ENCODE data around the gene ACTN1.

DNA sequence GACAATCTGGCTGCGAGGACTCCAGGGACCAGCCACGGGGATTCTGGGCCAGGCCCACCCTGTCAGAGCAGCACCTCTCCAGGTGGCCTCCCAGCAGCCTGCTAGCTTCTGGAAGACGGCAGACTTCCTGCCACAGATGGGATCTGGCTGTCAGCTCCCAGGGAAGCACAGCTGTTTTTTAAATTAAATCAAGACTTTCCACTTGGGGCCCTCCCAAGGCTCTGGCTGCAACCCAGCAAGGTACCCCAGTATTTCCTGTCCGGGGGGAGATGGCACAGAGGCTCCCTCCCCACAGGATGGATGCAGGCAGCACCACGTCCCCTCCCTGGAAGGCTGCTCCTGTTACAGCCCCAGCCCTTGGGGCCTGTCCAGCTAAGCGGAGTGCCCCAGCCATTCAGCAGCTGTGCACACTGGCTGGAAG, 56.9 kb downstream of the ACTN1 start:
- TF ChIP-seq CTCF (conservative IDR thresholded peaks at IDR 0.05; ENCODE audit: low read depth in 2 of 2) (no peak), POLR2AphosphoS5 (IDR thresholded peaks at IDR 0.05; ENCODE audit: low read depth) (no peak), JUNB (IDR thresholded peaks at IDR 0.05; ENCODE audit: unreplicated experiment) (no peak), EZH2 (IDR thresholded peaks at IDR 0.05; ENCODE audit: low read depth, unreplicated experiment) (no peak), ZNF331 (CRISPR knock-in tag; IDR thresholded peaks at IDR 0.05; ENCODE audit: low read depth) (no peak), EZH2phosphoT487 (IDR thresholded peaks at IDR 0.05; ENCODE audit: unreplicated experiment) (no peak), ZNF114 (CRISPR knock-in tag; IDR thresholded peaks at IDR 0.05) (no peak), CREB1 (CRISPR knock-in tag; IDR thresholded peaks at IDR 0.05; ENCODE audit: low read depth) (no peak)
- TF ChIP-seq, protein P1, sequence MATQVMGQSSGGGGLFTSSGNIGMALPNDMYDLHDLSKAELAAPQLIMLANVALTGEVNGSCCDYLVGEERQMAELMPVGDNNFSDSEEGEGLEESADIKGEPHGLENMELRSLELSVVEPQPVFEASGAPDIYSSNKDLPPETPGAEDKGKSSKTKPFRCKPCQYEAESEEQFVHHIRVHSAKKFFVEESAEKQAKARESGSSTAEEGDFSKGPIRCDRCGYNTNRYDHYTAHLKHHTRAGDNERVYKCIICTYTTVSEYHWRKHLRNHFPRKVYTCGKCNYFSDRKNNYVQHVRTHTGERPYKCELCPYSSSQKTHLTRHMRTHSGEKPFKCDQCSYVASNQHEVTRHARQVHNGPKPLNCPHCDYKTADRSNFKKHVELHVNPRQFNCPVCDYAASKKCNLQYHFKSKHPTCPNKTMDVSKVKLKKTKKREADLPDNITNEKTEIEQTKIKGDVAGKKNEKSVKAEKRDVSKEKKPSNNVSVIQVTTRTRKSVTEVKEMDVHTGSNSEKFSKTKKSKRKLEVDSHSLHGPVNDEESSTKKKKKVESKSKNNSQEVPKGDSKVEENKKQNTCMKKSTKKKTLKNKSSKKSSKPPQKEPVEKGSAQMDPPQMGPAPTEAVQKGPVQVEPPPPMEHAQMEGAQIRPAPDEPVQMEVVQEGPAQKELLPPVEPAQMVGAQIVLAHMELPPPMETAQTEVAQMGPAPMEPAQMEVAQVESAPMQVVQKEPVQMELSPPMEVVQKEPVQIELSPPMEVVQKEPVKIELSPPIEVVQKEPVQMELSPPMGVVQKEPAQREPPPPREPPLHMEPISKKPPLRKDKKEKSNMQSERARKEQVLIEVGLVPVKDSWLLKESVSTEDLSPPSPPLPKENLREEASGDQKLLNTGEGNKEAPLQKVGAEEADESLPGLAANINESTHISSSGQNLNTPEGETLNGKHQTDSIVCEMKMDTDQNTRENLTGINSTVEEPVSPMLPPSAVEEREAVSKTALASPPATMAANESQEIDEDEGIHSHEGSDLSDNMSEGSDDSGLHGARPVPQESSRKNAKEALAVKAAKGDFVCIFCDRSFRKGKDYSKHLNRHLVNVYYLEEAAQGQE (IDR thresholded peaks at IDR 0.05; ENCODE audit: unreplicated experiment): no peak
- TF ChIP-seq, protein P2, sequence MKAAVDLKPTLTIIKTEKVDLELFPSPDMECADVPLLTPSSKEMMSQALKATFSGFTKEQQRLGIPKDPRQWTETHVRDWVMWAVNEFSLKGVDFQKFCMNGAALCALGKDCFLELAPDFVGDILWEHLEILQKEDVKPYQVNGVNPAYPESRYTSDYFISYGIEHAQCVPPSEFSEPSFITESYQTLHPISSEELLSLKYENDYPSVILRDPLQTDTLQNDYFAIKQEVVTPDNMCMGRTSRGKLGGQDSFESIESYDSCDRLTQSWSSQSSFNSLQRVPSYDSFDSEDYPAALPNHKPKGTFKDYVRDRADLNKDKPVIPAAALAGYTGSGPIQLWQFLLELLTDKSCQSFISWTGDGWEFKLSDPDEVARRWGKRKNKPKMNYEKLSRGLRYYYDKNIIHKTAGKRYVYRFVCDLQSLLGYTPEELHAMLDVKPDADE (IDR thresholded peaks at IDR 0.05): no peak
